ENCODE results near the gene RNASEH2C. TPM values are rescaled to one million over a fixed set of nuclear protein-coding genes. Genes with fewer than 3 reads are reported as not detected.

The RNASEH2C gene
- polyA plus RNA-seq, 1 donor (not counting 4 experiments of a cell fraction or from before 2014, with no cell fraction given): 18.5 TPM

GRCh38 chr11:65711785-65712632 lies 8.6 kb downstream of the RNASEH2C start, which contains the start of gene KAT5:
TSS of gene KAT5 (plus strand) at chr11:65712252. CDS start at chr11:65712268, 16 bp downstream.
- peaks cover 23 to 28% of the 10 kb centered on the region in 2 experiments for H3K36me3 ChIP-seq (ENCODE audit: control insufficient read depth in 2 of 2, extremely low read depth in 1 of 2, insufficient read depth in 2 of 2, low read length in 2 of 2)
- TF ChIP-seq, protein P1, sequence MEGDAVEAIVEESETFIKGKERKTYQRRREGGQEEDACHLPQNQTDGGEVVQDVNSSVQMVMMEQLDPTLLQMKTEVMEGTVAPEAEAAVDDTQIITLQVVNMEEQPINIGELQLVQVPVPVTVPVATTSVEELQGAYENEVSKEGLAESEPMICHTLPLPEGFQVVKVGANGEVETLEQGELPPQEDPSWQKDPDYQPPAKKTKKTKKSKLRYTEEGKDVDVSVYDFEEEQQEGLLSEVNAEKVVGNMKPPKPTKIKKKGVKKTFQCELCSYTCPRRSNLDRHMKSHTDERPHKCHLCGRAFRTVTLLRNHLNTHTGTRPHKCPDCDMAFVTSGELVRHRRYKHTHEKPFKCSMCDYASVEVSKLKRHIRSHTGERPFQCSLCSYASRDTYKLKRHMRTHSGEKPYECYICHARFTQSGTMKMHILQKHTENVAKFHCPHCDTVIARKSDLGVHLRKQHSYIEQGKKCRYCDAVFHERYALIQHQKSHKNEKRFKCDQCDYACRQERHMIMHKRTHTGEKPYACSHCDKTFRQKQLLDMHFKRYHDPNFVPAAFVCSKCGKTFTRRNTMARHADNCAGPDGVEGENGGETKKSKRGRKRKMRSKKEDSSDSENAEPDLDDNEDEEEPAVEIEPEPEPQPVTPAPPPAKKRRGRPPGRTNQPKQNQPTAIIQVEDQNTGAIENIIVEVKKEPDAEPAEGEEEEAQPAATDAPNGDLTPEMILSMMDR (optimal IDR thresholded peaks at IDR 0.05 in 1 of 3, IDR thresholded peaks at IDR 0.05 in 1 of 3, conservative IDR thresholded peaks at IDR 0.05 in 1 of 3; ENCODE audit: extremely low read depth in 1 of 3, insufficient read depth in 2 of 3, low read length in 3 of 3): peak; percentile 95 to 98 (median 98)
- TF ChIP-seq EZH2 (IDR thresholded peaks at IDR 0.05; ENCODE audit: low read length): no peak
- peak within 1 kb of the TSS; percentile 85 for H3K4me2 ChIP-seq (ENCODE audit: control insufficient read depth, extremely low read depth, insufficient read depth, low read depth, low read length)
- dilution Hi-C loops (cut with MboI; ENCODE audit: extremely low pct_ligation_motif_present, low sequenced_read_pairs): no loop called here
- peak; percentile 74 for FAIRE-seq
- peak within 1 kb of the TSS; percentile 94 for H3K9ac ChIP-seq (ENCODE audit: control insufficient read depth, extremely low read depth, insufficient read depth, low read length)
- peaks cover 5% of the 10 kb centered on the region for H3K4me1 ChIP-seq (ENCODE audit: control insufficient read depth, extremely low read depth, insufficient read depth, low read length)
- H3K27me3 ChIP-seq (ENCODE audit: control insufficient read depth, extremely low read depth, insufficient read depth, low read length): no peaks in the 10 kb centered on the region
- H2AFZ ChIP-seq (ENCODE audit: control insufficient read depth, low read length): peak within 1 kb of the TSS; percentile 98
- peak within 1 kb of the TSS; percentile 99 for H3K27ac ChIP-seq (ENCODE audit: control insufficient read depth, insufficient read depth, low read length)
- H3K4me3 ChIP-seq (ENCODE audit: control insufficient read depth in 2 of 3, extremely low read depth in 1 of 3, insufficient read depth in 2 of 3, low read depth in 1 of 3, low read length in 3 of 3): peak within 1 kb of the TSS; percentile 66 to 75 (median 67)
- H3K79me2 ChIP-seq (ENCODE audit: control insufficient read depth, insufficient read depth, low read length): peaks cover 11% of the 10 kb centered on the region
- peak; percentile 96 for DNase-seq (ENCODE audit: low read depth, low spot score)
- H4K20me1 ChIP-seq (ENCODE audit: control insufficient read depth, extremely low read depth, insufficient read depth, low read length): no peaks in the 10 kb centered on the region
- no peaks in the 10 kb centered on the region for H3K9me3 ChIP-seq (ENCODE audit: control insufficient read depth, low read depth, low read length)
- no peaks in the 10 kb centered on the region for H3K9me1 ChIP-seq (ENCODE audit: control insufficient read depth, extremely low read depth, insufficient read depth, low read length)

GRCh38 chr11:65710421-65710820 lies 10.2 kb downstream of the RNASEH2C start:
- DNase-seq (ENCODE audit: low read depth, low spot score): no peak
- Histone ChIP-seq H2AFZ (ENCODE audit: control insufficient read depth, low read length) (peak overlapping the region; percentile 30), H3K9ac (ENCODE audit: control insufficient read depth, extremely low read depth, insufficient read depth, low read length) (no peak overlapping the region)

More at GRCh38 chr11:65710421-65710820, 10.2 kb downstream of the RNASEH2C start:
- H3K9me1 ChIP-seq (ENCODE audit: control insufficient read depth, extremely low read depth, insufficient read depth, low read length): no peaks in the 10 kb centered on the region
- no peaks in the 10 kb centered on the region for H3K9me3 ChIP-seq (ENCODE audit: control insufficient read depth, low read depth, low read length)
- no peaks in the 10 kb centered on the region for H4K20me1 ChIP-seq (ENCODE audit: control insufficient read depth, extremely low read depth, insufficient read depth, low read length)
- H3K4me3 ChIP-seq (ENCODE audit: control insufficient read depth in 2 of 3, extremely low read depth in 1 of 3, insufficient read depth in 2 of 3, low read depth in 1 of 3, low read length in 3 of 3): no peak overlapping the region
- H3K27ac ChIP-seq (ENCODE audit: control insufficient read depth, insufficient read depth, low read length): no peak overlapping the region
- H3K27me3 ChIP-seq (ENCODE audit: control insufficient read depth, extremely low read depth, insufficient read depth, low read length): no peaks in the 10 kb centered on the region
- H3K4me2 ChIP-seq (ENCODE audit: control insufficient read depth, extremely low read depth, insufficient read depth, low read depth, low read length): peak overlapping the region; percentile 42
- TF ChIP-seq, protein P1 (optimal IDR thresholded peaks at IDR 0.05 in 1 of 3, IDR thresholded peaks at IDR 0.05 in 1 of 3, conservative IDR thresholded peaks at IDR 0.05 in 1 of 3; ENCODE audit: extremely low read depth in 1 of 3, insufficient read depth in 2 of 3, low read length in 3 of 3): no peak
- TF ChIP-seq EZH2 (IDR thresholded peaks at IDR 0.05; ENCODE audit: low read length): no peak
- dilution Hi-C loops (cut with MboI; ENCODE audit: extremely low pct_ligation_motif_present, low sequenced_read_pairs): no loop called here
- FAIRE-seq: no peak
- peaks cover 11% of the 10 kb centered on the region for H3K79me2 ChIP-seq (ENCODE audit: control insufficient read depth, insufficient read depth, low read length)
- peaks cover 5% of the 10 kb centered on the region for H3K4me1 ChIP-seq (ENCODE audit: control insufficient read depth, extremely low read depth, insufficient read depth, low read length)
- H3K36me3 ChIP-seq (ENCODE audit: control insufficient read depth in 2 of 2, extremely low read depth in 1 of 2, insufficient read depth in 2 of 2, low read length in 2 of 2): peaks cover 18 to 20% of the 10 kb centered on the region in 2 experiments

Data from keratinocyte (primary cell).